IgD-negative memory B cell (primary cell): ENCODE results near the gene CSGALNACT2. TPM values are rescaled to one million over a fixed set of nuclear protein-coding genes. Genes with fewer than 3 reads are reported as not detected.
"Not testable (repeated sequence)": the region's sequence is repeated elsewhere in the genome, so short reads cannot be mapped to it uniquely, and the experiment has no call there.

Source experiments
- H3K27ac Mint-ChIP-seq, 3 donors: one replicate each; pipeline ENCODE4 v1.8.0; 2020 to 2022; ENCODE audit warnings: mild to moderate bottlenecking in 3 of 3, mixed read lengths in 3 of 3, moderate library complexity in 1 of 3
- H3K27me3 Mint-ChIP-seq: one replicate; pipeline ENCODE4 v1.8.0; 2021; ENCODE audit warnings: mixed read lengths
- H3K36me3 Mint-ChIP-seq: one replicate; pipeline ENCODE4 v1.8.0; 2020; ENCODE audit warnings: mild to moderate bottlenecking, mixed read lengths
- H3K4me1 Mint-ChIP-seq, 3 donors: one replicate each; pipeline ENCODE4 v1.8.0; 2020 to 2022; ENCODE audit warnings: mixed read lengths in 3 of 3, mild to moderate bottlenecking in 1 of 3
- H3K4me3 Mint-ChIP-seq, 4 donors: one replicate each; pipeline ENCODE4 v1.8.0; 2020 to 2022; ENCODE audit warnings: mild to moderate bottlenecking in 4 of 4, mixed read lengths in 4 of 4, moderate library complexity in 3 of 4
- H3K9me3 Mint-ChIP-seq, 3 donors: one replicate each; pipeline ENCODE4 v1.8.0; 2020 to 2021; ENCODE audit warnings: mixed read lengths in 3 of 3, mild to moderate bottlenecking in 1 of 3
- polyA plus RNA-seq: library from polyadenylated mRNA; unstranded; fragments of 300-500 nt; fragmentation: Illumina TruSeq; gene quantifications from one replicate; pipeline ENCODE4 v1.2.3, GENCODE V29; 2021

The CSGALNACT2 gene
- polyA plus RNA-seq, 1 donor from 2014 or later = 12.2 TPM

GRCh38 chr10:43218206-43218950, 80.1 kb downstream of the CSGALNACT2 start:
- no peaks in the 10 kb centered on the region for H3K9me3 Mint-ChIP-seq
- H3K4me1 Mint-ChIP-seq = peaks cover 0 to 2% (median 0%) of the 10 kb centered on the region in 3 donors
- H3K27ac Mint-ChIP-seq = no peak overlapping the region
- peaks cover 16% of the 10 kb centered on the region for H3K27me3 Mint-ChIP-seq
- no peak overlapping the region for H3K4me3 Mint-ChIP-seq
- H3K36me3 Mint-ChIP-seq = peaks cover 2% of the 10 kb centered on the region

DNA sequence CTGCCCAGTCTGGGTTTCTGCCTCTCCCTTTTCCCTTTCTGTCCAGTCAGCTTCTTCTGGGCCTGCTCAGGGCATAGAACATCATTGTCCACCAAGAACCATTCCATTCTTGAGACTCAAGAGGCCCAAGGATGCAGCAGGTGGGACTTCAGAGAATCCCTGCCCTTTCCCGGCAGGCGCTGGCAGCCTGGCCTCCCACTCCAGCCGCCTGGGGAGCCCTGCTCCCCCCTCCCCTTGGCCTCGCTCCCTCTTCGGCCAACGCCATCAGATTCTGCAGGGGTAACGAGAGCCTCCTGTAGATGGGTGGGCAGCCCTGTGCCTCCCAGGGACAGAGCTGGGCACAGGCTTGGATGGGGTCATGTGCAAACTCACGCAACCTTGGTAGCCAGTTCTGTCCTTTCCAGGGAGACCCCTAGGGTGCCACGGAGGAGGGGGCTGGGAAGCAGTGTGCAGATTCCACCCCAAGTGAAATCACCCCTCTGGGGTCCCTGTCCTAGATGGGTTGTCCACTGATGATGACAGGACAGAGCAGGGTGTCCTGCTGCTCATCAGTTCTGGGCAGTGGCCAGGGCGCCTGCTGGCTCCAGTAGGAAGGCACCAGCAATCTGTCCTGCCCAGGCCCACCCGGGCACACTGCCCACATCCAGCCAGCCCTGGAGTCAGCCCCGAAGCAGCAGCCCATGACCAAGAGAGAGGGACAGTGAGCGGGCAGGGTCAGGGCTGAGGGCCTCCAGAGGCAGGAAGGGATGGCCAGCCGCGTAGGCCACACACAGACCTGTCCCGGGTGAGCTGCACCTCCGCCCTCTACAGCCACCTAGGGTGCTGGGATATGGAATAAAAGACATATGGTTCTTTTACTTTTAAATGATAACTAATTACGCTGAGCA, 80.9 kb downstream of the CSGALNACT2 start:
- no peaks in the 10 kb centered on the region for H3K9me3 Mint-ChIP-seq
- H3K27ac Mint-ChIP-seq = no peak overlapping the region
- peaks cover 2% of the 10 kb centered on the region for H3K36me3 Mint-ChIP-seq
- no peak overlapping the region for H3K4me3 Mint-ChIP-seq
- peaks cover 0 to 2% (median 0%) of the 10 kb centered on the region in 3 donors for H3K4me1 Mint-ChIP-seq
- H3K27me3 Mint-ChIP-seq = peaks cover 16% of the 10 kb centered on the region

- peaks cover 0 to 2% (median 0%) of the 10 kb centered on the region in 3 donors for H3K4me1 Mint-ChIP-seq
- peak overlapping the region in 1 of 4 donors; percentile 43 for H3K4me3 Mint-ChIP-seq
- H3K36me3 Mint-ChIP-seq = peaks cover 2% of the 10 kb centered on the region
- H3K27me3 Mint-ChIP-seq = peaks cover 16% of the 10 kb centered on the region
- no peaks in the 10 kb centered on the region for H3K9me3 Mint-ChIP-seq
- H3K27ac Mint-ChIP-seq = no peak overlapping the region
Measured at GRCh38 chr10:43219848-43220247, 81.6 kb downstream of the CSGALNACT2 start.

GRCh38 chr10:43220251-43220650, 82.0 kb downstream of the CSGALNACT2 start:
- not testable (repeated sequence) for H3K9me3 Mint-ChIP-seq, H3K27ac Mint-ChIP-seq, H3K4me1 Mint-ChIP-seq, H3K36me3 Mint-ChIP-seq, H3K4me3 Mint-ChIP-seq
- peaks cover 16% of the 10 kb centered on the region for H3K27me3 Mint-ChIP-seq

DNA sequence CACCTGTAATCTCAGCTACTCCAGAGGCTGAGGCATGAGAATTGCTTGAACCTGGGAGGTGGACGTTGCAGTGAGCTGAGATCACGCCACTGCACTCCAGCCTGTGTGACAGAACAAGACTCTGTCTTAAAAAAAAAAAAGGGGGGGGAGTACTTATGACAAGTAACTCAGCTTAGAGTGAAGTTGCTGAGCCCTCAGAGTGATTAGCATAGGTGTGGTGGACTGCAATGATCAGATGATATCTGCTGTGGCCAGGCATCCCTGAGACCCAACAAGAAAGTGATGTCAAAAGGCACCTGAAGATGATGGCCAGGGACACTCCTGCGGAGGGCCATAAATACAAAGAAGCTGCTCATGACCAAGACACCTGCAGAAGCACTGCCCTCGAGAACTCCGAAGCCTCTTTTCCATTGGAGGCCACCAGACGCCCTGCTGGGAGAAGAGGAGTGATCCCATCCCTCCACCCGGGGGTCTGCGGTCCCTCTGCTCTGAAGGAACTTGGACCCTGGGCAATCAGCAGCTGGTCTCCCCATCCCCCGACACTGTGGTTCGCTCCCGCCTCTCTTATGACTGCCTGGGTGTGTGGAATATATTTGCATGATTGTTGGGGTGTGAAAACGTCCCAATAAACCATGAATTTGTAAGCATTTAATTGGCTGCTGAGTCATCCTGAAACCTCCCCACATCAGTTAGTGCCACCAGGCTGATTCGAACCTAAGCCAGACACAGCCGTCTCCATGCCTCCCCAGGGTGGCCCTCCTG, 82.6 kb downstream of the CSGALNACT2 start:
- Mint-ChIP-seq H3K4me3 (peak overlapping the region in 2 of 4 donors; percentile 19 to 49), H3K9me3 (no peaks in the 10 kb centered on the region), H3K27ac (no peak overlapping the region), H3K27me3 (peaks cover 14% of the 10 kb centered on the region), H3K4me1 (peaks cover 0 to 2% (median 0%) of the 10 kb centered on the region in 3 donors), H3K36me3 (peaks cover 2% of the 10 kb centered on the region)

DNA sequence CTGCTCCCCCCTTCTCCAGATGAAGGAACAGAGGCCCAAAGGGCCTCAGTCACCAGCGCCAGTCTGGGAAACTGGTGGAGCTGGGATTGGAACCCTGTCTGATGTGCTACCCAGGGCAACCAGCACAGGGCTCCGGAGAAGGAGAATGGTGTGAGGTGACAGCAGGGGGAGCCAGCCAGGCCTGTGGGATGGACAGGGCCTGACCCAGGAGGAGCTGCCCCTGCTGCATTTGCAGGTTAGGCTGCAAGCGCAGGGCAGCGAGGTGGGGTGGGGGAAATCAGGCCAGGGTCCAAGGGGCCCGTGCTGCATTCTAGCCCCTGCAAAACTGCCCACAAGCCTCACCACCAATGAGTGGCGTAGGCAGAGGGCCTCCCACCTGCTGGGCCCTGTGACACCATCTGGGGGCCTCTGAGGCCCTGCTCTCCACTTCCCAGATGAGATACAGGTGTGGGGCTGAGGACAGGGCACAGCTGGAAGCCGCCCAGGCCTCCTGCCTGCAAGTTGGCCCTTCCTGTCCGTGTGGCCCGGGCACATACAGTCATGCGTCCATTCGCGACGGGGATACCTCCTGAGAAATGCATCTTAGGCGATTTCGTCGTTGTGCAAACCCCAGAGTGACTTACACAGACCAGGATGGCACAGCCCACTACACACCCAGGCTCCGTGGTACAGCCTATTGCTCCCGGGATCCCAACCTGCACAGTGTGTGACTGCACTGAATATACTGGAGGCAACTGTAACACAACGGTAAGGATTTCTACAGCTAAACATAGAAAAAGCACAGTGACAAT, 83.4 kb downstream of the CSGALNACT2 start:
- Mint-ChIP-seq H3K4me3 (peak overlapping the region in 1 of 4 donors; percentile 49), H3K36me3 (peaks cover 2% of the 10 kb centered on the region), H3K27ac (no peak overlapping the region), H3K9me3 (no peaks in the 10 kb centered on the region), H3K4me1 (peaks cover 0 to 2% (median 0%) of the 10 kb centered on the region in 3 donors), H3K27me3 (peaks cover 22% of the 10 kb centered on the region)

DNA sequence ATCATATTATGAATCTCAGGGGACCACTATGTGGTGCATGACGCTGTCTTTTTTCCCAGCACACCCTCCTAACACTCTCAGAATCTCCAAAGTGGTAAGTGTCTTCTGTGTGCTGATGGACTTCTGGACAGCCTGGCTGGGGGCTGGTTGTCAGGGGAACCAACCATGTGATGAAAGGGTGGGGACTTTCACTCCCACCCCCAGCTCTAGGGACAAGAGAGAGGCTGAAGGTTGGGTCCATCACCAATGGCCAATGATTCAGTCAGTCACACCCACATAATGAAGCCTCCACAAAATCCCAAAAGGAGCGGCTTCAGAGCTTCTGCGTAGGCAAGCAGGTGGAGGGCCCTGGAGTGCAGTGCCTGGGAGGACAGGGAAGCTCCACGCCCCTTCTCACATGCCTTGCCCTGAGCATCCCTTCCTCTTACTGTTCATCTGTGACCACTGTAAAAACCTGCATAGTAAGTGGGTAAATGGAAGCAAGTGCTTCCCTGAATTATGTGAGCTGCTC, 84.0 kb downstream of the CSGALNACT2 start:
- Mint-ChIP-seq H3K27ac (peak overlapping the region in 1 of 3 donors; percentile 8), H3K9me3 (no peaks in the 10 kb centered on the region), H3K36me3 (peaks cover under 1% of the 10 kb centered on the region), H3K4me3 (no peak overlapping the region), H3K27me3 (peaks cover 27% of the 10 kb centered on the region), H3K4me1 (peaks cover 0 to 2% (median 0%) of the 10 kb centered on the region in 3 donors)

DNA sequence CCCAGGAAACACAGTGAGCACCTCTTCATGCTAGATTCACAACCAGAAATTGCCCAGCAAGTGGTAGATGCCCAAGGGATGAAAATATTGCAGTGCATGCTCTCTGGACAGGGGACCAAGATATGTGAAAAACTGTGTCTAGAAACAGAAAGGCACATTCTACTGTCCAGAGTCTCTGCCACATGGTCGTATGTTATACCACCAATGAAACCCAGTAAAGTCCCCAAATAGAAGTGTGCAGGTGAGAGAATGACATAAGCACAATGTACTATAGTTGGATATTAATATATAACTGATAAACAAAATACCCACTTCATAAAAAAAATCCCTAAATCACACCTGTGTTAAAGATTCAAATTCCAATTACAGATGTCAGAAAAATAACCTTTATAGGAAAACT, 84.8 kb downstream of the CSGALNACT2 start:
- Mint-ChIP-seq H3K27ac (no peak overlapping the region), H3K36me3 (no peaks in the 10 kb centered on the region), H3K9me3 (no peaks in the 10 kb centered on the region), H3K4me3 (no peak overlapping the region), H3K27me3 (peaks cover 31% of the 10 kb centered on the region), H3K4me1 (peaks cover 0 to 2% (median 0%) of the 10 kb centered on the region in 3 donors)

GRCh38 chr10:43224321-43224720, 86.1 kb downstream of the CSGALNACT2 start:
- H3K27ac Mint-ChIP-seq = no peak overlapping the region
- no peaks in the 10 kb centered on the region for H3K36me3 Mint-ChIP-seq
- H3K4me1 Mint-ChIP-seq = peaks cover 0 to 8% (median 6%) of the 10 kb centered on the region in 3 donors
- no peaks in the 10 kb centered on the region for H3K9me3 Mint-ChIP-seq
- peaks cover 30% of the 10 kb centered on the region for H3K27me3 Mint-ChIP-seq
- H3K4me3 Mint-ChIP-seq = no peak overlapping the region

DNA sequence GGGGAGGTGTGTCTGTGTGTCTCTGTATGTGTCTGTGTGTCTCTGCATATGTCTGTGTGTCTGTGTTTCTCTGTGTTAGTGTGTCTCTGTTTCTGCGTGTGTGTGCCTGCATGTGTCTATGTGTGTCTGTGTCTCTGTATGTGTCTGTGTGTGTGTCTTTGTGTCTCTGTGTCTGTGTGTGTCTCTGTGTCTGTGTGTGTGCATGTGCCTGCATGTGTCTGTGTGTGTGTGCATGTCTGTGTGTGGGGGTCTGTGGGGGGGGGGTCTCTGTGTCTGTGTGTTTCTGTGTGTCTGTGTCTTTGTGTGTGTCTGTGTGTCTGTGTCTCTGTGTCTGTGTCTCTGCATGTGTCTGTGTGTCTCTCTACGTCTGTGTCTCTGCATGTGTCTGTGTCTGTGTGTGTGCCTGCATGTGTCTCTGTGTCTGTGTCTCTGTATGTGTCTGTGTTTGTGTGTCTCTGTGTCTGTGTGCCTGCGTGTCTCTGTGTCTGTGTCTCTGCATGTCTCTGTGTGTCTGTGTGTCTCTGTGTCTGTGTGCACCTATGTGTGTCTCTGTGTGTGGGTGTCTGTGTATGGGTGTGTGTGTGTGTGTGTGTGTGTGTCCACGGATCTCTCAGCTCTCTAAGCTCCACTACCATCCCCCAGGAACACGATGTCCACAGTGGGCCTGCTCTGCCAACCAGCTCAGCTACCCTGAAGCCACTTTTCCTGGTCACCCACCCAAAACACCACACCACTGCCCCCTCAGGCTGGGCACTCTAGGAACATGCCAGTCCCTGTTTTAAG, 87.0 kb downstream of the CSGALNACT2 start:
- H3K9me3 Mint-ChIP-seq = no peaks in the 10 kb centered on the region
- no peaks in the 10 kb centered on the region for H3K36me3 Mint-ChIP-seq
- peak overlapping the region in 1 of 3 donors; percentile 60 for H3K27ac Mint-ChIP-seq
- H3K27me3 Mint-ChIP-seq = peaks cover 27% of the 10 kb centered on the region
- peaks cover 0 to 8% (median 6%) of the 10 kb centered on the region in 3 donors for H3K4me1 Mint-ChIP-seq
- peak overlapping the region in 1 of 4 donors; percentile 1 for H3K4me3 Mint-ChIP-seq

- H3K36me3 Mint-ChIP-seq = no peaks in the 10 kb centered on the region
Measured at GRCh38 chr10:43225787-43226153, 87.5 kb downstream of the CSGALNACT2 start.

DNA sequence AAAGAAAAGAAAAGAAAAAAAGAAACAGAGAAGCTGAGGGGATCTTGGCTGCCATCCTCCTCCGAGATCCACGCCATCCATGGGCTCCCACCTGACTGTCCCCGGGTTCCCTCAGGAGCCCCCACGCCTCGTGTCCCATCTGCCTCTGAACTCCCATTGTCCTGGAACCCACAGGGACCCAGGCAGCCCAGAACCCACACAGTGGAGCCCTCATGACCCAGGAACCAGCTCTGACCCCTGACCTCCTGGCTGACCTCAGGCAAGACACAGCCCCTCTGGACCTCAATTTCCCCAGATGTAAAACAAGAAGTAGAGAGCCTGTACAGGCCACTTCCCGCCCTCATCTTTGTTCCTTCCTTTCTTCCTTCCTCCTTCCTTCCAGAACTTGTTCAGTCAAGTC, 88.2 kb downstream of the CSGALNACT2 start:
- Mint-ChIP-seq H3K4me3 (no peak overlapping the region), H3K27me3 (peaks cover 29% of the 10 kb centered on the region), H3K27ac (no peak overlapping the region), H3K36me3 (no peaks in the 10 kb centered on the region), H3K9me3 (no peaks in the 10 kb centered on the region), H3K4me1 (peaks cover 3 to 12% (median 12%) of the 10 kb centered on the region in 3 donors)

More at GRCh38 chr10:43225787-43226153, 87.5 kb downstream of the CSGALNACT2 start:
- peak overlapping the region in 1 of 3 donors; percentile 60 for H3K27ac Mint-ChIP-seq
- peaks cover 0 to 10% (median 7%) of the 10 kb centered on the region in 3 donors for H3K4me1 Mint-ChIP-seq
- H3K4me3 Mint-ChIP-seq = no peak overlapping the region
- no peaks in the 10 kb centered on the region for H3K9me3 Mint-ChIP-seq
- peaks cover 26% of the 10 kb centered on the region for H3K27me3 Mint-ChIP-seq
